ENCODE data around the gene SSC5D.

DNA sequence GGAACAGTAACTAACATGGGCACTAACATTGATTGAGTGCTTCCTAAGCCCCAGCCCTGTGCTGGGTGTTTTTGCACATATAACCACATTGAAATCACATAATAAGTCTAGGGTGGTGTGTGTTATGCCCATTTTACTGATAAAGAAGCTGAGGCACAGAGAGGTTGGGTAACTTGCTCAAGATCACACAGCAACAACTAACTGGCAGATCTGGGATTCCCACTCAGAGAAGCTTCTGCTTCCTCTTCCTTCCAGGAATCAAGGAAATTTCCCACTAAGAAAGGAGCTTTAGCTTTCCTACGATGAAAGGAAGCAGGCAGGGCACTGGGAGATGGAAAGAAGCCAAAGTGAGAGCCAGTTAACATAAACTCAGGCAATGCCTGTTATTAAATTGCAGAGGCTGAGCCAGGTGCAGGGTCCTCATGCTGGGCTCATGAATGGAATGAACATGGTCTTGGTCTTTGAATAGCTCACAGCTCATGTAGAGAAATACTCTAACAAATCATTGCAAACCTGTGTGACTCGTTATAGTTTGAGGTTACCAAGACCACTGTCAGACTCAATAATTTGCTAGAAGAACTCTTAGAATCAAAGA, 10.1 kb downstream of the SSC5D start:
- TF ChIP-seq ZC3H10 (CRISPR knock-in tag; IDR thresholded peaks at IDR 0.05) (no peak), TOX (CRISPR knock-in tag; IDR thresholded peaks at IDR 0.05; ENCODE audit: borderline replicate concordance) (no peak), ARNTL (CRISPR knock-in tag; IDR thresholded peaks at IDR 0.05; ENCODE audit: borderline replicate concordance, low read depth) (no peak), ZNF565 (CRISPR knock-in tag; conservative IDR thresholded peaks at IDR 0.05; ENCODE audit: low read depth) (no peak), SNAI2 (CRISPR knock-in tag; IDR thresholded peaks at IDR 0.05) (no peak), ZFP30 (CRISPR knock-in tag; IDR thresholded peaks at IDR 0.05) (no peak), TCF4 (CRISPR knock-in tag; IDR thresholded peaks at IDR 0.05; ENCODE audit: borderline replicate concordance) (no peak), RARB (CRISPR knock-in tag; IDR thresholded peaks at IDR 0.05) (no peak), CREB5 (CRISPR knock-in tag; IDR thresholded peaks at IDR 0.05; ENCODE audit: low read depth) (no peak), ZFP3 (CRISPR knock-in tag; IDR thresholded peaks at IDR 0.05) (no peak), CSDC2 (CRISPR knock-in tag; IDR thresholded peaks at IDR 0.05) (no peak)
- TF ChIP-seq, protein P1, sequence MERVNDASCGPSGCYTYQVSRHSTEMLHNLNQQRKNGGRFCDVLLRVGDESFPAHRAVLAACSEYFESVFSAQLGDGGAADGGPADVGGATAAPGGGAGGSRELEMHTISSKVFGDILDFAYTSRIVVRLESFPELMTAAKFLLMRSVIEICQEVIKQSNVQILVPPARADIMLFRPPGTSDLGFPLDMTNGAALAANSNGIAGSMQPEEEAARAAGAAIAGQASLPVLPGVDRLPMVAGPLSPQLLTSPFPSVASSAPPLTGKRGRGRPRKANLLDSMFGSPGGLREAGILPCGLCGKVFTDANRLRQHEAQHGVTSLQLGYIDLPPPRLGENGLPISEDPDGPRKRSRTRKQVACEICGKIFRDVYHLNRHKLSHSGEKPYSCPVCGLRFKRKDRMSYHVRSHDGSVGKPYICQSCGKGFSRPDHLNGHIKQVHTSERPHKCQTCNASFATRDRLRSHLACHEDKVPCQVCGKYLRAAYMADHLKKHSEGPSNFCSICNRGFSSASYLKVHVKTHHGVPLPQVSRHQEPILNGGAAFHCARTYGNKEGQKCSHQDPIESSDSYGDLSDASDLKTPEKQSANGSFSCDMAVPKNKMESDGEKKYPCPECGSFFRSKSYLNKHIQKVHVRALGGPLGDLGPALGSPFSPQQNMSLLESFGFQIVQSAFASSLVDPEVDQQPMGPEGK (CRISPR knock-in tag; IDR thresholded peaks at IDR 0.05; ENCODE audit: borderline replicate concordance) = no peak

Measured in SK-N-SH treated with all-trans-retinoic acid at 6 μM for 48 hours (cell line).